ENCODE results near the gene ZFPM1. TPM values are rescaled to one million over a fixed set of nuclear protein-coding genes. Genes with fewer than 3 reads are reported as not detected.

The ZFPM1 gene
- total and polyA plus RNA-seq, 4 donors: 0.59 to 8.7 (median 5.7) TPM

DNA sequence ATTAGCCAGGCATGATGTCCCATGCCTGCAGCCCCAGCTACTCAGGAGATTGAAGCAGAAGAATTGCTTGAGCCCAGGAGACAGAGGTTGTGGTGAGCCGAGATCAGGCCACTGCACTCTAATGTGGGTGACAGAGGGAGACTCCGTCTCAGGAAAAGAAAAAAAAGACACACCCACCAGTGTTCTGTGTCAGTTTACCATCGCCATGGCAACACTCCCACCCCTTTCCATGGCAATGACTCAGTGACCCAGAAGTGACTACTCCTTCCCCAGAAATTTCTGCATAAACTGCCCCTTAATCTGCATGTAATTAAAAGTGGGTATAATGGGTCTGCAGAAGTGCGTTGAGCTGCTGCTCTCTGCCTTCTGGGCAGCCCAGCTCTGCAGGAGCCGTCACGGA lies 113.1 kb downstream of the ZFPM1 start:
- Histone ChIP-seq H3K36me3 (ENCODE audit: control insufficient read depth, insufficient read depth, low read length) (no peaks in the 10 kb centered on the region), H3K4me3 (ENCODE audit: low read depth, low read length) (no peak overlapping the region), H3K27ac (ENCODE audit: low read depth, low read length) (no peak overlapping the region), H3K9me3 (ENCODE audit: control insufficient read depth, insufficient read depth, low read length) (no peaks in the 10 kb centered on the region), H3K27me3 (ENCODE audit: control insufficient read depth, insufficient read depth, low read length) (no peaks in the 10 kb centered on the region), H3K4me1 (ENCODE audit: control insufficient read depth, insufficient read depth, low read length) (peaks cover 27% of the 10 kb centered on the region)
- DNase-seq (ENCODE audit: low read depth in 4 of 6, low spot score in 6 of 6): peak in 1 of 6 donors; percentile 8
- WGBS (ENCODE audit: insufficient coverage): 38% methylated on average over 3 of the region's 6 CpGs

DNA sequence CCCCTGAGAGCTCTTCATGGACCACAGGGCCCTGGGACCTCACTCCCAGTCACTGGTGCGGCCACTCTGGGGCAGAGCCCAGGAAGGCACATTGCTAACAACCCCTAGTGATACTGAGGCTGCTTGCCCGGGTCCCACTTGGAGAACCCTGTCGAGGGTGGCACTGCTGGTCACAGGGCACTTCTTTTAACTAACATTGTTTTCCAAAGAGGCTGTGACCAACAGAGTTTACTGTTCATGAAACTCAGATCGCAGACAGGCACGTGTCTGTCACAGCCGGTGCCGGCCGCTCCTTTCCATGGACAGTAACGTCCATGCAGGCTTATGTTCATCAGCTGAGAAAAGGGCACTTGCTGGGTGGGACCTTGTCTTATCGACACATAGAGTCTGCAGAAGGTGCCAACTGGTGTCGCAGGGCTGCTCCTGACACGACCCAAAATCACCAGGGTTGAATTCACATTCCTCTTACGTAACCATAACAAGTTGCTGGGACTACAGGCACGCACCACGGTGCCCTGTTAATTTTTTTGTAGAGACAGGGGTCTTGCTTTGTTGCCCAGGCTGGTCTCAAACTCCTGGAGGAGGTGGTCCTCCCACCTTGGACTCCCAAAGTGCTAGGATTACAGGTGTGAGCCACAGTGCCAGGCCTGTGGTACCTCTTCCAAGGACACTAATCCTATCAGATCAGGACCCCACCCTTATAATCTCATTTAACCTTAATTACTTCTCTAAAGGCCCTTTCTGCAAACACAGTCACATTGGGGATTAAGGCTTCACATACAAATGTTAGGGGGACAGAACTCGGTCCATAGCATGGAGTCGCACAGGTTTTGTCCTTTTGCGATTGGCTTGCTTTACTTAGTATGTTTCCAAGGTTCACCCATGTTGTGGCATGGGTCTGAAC lies 115.9 kb downstream of the ZFPM1 start:
- H3K36me3 ChIP-seq (ENCODE audit: control insufficient read depth, insufficient read depth, low read length): peaks cover 13% of the 10 kb centered on the region
- H3K27ac ChIP-seq (ENCODE audit: low read depth, low read length): no peak overlapping the region
- no peaks in the 10 kb centered on the region for H3K9me3 ChIP-seq (ENCODE audit: control insufficient read depth, insufficient read depth, low read length)
- 88% methylated on average over 13 of the region's 18 CpGs for WGBS (ENCODE audit: insufficient coverage)
- no peaks in the 10 kb centered on the region for H3K27me3 ChIP-seq (ENCODE audit: control insufficient read depth, insufficient read depth, low read length)
- DNase-seq (ENCODE audit: low read depth in 4 of 6, low spot score in 6 of 6): no peak
- peak overlapping the region; percentile 70 for H3K4me3 ChIP-seq (ENCODE audit: low read depth, low read length)
- peaks cover 25% of the 10 kb centered on the region for H3K4me1 ChIP-seq (ENCODE audit: control insufficient read depth, insufficient read depth, low read length)

DNA sequence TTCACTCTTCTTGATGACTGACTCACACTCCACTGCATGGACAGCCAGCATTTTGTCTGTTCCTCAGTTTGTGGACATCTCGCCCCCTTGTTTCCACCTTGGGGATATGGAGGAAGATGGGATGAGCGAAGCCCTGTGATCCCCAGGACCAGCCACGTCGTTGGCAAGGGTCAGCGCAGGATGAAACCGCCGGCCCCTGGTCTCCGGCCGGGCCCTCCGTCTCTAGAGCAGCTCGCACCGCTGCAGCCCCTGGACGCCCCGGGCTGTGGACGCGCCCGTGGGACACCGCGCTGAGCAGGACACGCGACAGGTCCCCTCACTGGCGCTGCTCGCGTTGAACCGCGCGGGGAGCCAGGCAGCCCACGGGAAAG lies 116.5 kb downstream of the ZFPM1 start:
- no peaks in the 10 kb centered on the region for H3K27me3 ChIP-seq (ENCODE audit: control insufficient read depth, insufficient read depth, low read length)
- peak overlapping the region; percentile 52 for H3K27ac ChIP-seq (ENCODE audit: low read depth, low read length)
- peaks cover 25% of the 10 kb centered on the region for H3K4me1 ChIP-seq (ENCODE audit: control insufficient read depth, insufficient read depth, low read length)
- DNase-seq (ENCODE audit: low read depth in 4 of 6, low spot score in 6 of 6): peak in 1 of 6 donors; percentile 3
- WGBS (ENCODE audit: insufficient coverage): 1% methylated on average over 26 of the region's 28 CpGs
- peak overlapping the region; percentile 70 for H3K4me3 ChIP-seq (ENCODE audit: low read depth, low read length)
- no peaks in the 10 kb centered on the region for H3K9me3 ChIP-seq (ENCODE audit: control insufficient read depth, insufficient read depth, low read length)
- H3K36me3 ChIP-seq (ENCODE audit: control insufficient read depth, insufficient read depth, low read length): peaks cover 16% of the 10 kb centered on the region

DNA sequence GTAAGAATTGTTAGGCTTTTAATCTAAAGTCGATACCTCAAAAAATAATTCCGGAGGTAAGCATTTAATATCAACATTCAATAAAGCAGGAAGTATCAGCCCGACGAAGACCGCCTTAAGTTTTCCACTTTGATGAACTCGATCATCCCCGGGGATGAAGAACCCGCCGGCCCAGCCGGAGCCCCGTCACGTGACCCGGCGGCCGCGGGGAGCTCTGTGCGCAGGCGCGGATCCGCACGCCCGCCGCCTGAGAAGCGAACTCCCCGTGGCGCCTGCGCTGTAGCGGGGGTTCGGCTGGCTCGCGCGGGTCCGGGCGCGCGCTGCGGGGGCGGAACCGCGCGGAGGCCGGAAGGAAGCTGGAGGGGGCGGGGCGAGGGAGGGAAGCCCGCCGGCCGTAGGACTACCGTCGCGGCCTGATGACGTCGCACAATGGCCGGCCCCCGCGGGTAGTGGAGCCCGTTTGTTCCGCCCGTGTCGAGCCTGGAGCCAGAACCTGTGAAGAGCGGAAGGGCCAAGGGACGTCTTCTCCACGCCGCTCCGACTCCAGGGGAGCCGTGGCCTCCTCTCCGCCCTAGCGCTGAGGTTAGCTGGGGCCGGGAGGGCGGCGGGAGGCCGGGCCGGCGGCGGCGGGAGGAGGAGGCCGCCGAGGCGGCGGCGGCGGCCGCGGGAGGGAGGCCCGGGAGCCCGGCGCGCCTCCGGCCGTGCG lies 117.1 kb downstream of the ZFPM1 start, which contains the start of gene ZC3H18:
TSS of gene ZC3H18 (plus strand) at position 419 of the 706 bp plus-strand sequence. CDS start 6,721 bp downstream, outside the sequence.
- Histone ChIP-seq H3K36me3 (ENCODE audit: control insufficient read depth, insufficient read depth, low read length) (peaks cover 18% of the 10 kb centered on the region), H3K27ac (ENCODE audit: low read depth, low read length) (peak within 1 kb of the TSS; percentile 73), H3K9me3 (ENCODE audit: control insufficient read depth, insufficient read depth, low read length) (no peaks in the 10 kb centered on the region), H3K27me3 (ENCODE audit: control insufficient read depth, insufficient read depth, low read length) (no peaks in the 10 kb centered on the region), H3K4me3 (ENCODE audit: low read depth, low read length) (peak within 1 kb of the TSS; percentile 70), H3K4me1 (ENCODE audit: control insufficient read depth, insufficient read depth, low read length) (peaks cover 25% of the 10 kb centered on the region)
- WGBS (ENCODE audit: insufficient coverage): under 1% methylated on average over 88 of the region's 90 CpGs
- peak; percentile 90 to 99 (median 97) for DNase-seq (ENCODE audit: low read depth in 4 of 6, low spot score in 6 of 6)

DNA sequence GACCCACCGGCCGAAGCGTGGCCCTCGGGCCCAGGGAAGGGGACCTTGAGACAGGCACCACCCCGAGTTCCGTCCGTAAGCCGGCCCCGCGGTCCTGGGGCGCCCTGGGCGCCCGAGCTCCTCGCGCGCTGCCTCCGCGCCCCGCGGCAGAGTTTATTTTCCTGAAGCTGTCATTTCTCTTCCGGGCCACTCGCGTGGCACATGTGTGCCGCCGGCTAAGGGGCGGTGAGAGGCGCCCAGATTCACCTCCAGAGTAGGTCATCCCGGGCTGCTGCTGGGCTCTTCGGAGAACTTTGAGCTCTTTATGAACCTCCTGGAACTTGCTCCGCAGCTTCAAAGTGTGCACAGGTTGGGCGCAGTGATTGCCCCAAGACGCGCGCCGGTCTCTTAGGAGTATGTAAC lies 117.6 kb downstream of the ZFPM1 start:
- peak in 1 of 6 donors; percentile 14 for DNase-seq (ENCODE audit: low read depth in 4 of 6, low spot score in 6 of 6)
- peak overlapping the region; percentile 69 for H3K4me3 ChIP-seq (ENCODE audit: low read depth, low read length)
- peaks cover 20% of the 10 kb centered on the region for H3K36me3 ChIP-seq (ENCODE audit: control insufficient read depth, insufficient read depth, low read length)
- peaks cover 25% of the 10 kb centered on the region for H3K4me1 ChIP-seq (ENCODE audit: control insufficient read depth, insufficient read depth, low read length)
- H3K27me3 ChIP-seq (ENCODE audit: control insufficient read depth, insufficient read depth, low read length): no peaks in the 10 kb centered on the region
- WGBS (ENCODE audit: insufficient coverage): 0% methylated on average over 34 of the region's 35 CpGs
- no peaks in the 10 kb centered on the region for H3K9me3 ChIP-seq (ENCODE audit: control insufficient read depth, insufficient read depth, low read length)
- peak overlapping the region; percentile 73 for H3K27ac ChIP-seq (ENCODE audit: low read depth, low read length)

DNA sequence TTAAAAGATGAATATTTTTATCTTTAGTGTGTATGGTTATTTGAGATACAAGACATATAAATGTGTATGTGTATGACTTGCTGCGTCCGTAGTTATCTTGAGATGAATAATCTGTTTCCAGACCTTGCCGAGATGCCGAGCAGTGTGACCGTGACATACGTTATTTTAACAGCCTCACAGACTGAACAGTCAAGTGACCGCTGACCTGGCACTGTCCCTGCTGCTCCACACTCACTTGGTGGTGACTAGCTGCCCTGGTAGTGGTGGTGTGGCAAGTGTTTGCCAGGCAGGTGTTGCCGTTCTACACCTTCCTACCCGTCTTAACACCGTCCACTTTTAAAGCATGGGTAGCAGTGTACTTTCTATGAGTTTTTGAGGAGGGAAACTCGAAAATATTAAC lies 122.2 kb downstream of the ZFPM1 start:
- DNase-seq (ENCODE audit: low read depth in 4 of 6, low spot score in 6 of 6): no peak
- Histone ChIP-seq H3K36me3 (ENCODE audit: control insufficient read depth, insufficient read depth, low read length) (peaks cover 62% of the 10 kb centered on the region), H3K27me3 (ENCODE audit: control insufficient read depth, insufficient read depth, low read length) (no peaks in the 10 kb centered on the region), H3K27ac (ENCODE audit: low read depth, low read length) (no peak overlapping the region), H3K4me3 (ENCODE audit: low read depth, low read length) (no peak overlapping the region), H3K9me3 (ENCODE audit: control insufficient read depth, insufficient read depth, low read length) (no peaks in the 10 kb centered on the region), H3K4me1 (ENCODE audit: control insufficient read depth, insufficient read depth, low read length) (peaks cover 11% of the 10 kb centered on the region)
- 95% methylated on average over 8 of the region's 11 CpGs for whole genome bisulfite sequencing (ENCODE audit: insufficient coverage)

DNA sequence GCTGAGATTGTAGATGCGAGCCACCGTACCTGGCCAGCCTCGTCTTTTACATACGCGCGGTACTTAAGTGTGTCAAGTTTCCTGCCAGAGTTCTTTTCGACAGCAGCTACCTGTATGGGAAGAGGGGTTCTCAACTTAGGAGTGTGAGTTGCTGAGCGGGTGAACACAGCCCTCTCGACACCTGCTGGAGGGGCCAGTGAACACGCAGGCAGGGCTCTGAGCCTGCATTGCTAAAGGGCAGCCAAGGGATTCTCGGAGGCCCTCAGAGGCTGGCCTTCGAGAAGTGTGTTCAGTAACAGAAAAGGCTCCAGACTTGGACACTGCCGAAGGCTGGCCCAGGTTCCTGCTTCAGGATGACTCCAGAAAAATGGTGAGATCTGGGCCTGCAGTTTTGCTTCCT lies 123.2 kb downstream of the ZFPM1 start:
- 91% methylated on average over 10 of the region's 13 CpGs for WGBS (ENCODE audit: insufficient coverage)
- H3K4me3 ChIP-seq (ENCODE audit: low read depth, low read length): no peak overlapping the region

DNA sequence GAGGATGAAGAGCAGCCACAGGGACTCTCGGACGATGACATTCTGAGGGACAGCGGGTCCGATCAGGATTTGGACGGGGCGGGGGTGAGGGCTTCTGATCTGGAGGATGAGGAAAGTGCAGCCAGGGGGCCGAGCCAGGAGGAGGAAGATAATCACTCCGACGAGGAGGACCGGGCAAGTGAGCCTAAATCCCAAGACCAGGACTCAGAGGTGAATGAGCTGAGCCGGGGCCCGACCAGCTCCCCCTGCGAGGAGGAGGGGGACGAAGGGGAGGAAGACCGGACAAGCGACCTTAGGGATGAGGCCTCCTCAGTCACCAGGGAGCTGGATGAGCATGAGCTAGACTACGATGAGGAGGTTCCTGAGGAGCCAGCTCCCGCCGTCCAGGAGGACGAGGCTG lies 124.1 kb downstream of the ZFPM1 start:
- Histone ChIP-seq H3K27ac (ENCODE audit: low read depth, low read length) (no peak overlapping the region), H3K36me3 (ENCODE audit: control insufficient read depth, insufficient read depth, low read length) (peaks cover 78% of the 10 kb centered on the region), H3K27me3 (ENCODE audit: control insufficient read depth, insufficient read depth, low read length) (no peaks in the 10 kb centered on the region), H3K9me3 (ENCODE audit: control insufficient read depth, insufficient read depth, low read length) (no peaks in the 10 kb centered on the region), H3K4me3 (ENCODE audit: low read depth, low read length) (no peak overlapping the region), H3K4me1 (ENCODE audit: control insufficient read depth, insufficient read depth, low read length) (no peaks in the 10 kb centered on the region)
- DNase-seq (ENCODE audit: low read depth in 4 of 6, low spot score in 6 of 6): no peak
- 96% methylated on average over 20 of the region's 20 CpGs for WGBS (ENCODE audit: insufficient coverage)

More for the DNA sequence above, 123.2 kb downstream of the ZFPM1 start:
- H3K9me3 ChIP-seq (ENCODE audit: control insufficient read depth, insufficient read depth, low read length): no peaks in the 10 kb centered on the region
- H3K4me1 ChIP-seq (ENCODE audit: control insufficient read depth, insufficient read depth, low read length): peaks cover 5% of the 10 kb centered on the region
- no peaks in the 10 kb centered on the region for H3K27me3 ChIP-seq (ENCODE audit: control insufficient read depth, insufficient read depth, low read length)
- H3K36me3 ChIP-seq (ENCODE audit: control insufficient read depth, insufficient read depth, low read length): peaks cover 73% of the 10 kb centered on the region
- no peak overlapping the region for H3K27ac ChIP-seq (ENCODE audit: low read depth, low read length)
- no peak for DNase-seq (ENCODE audit: low read depth in 4 of 6, low spot score in 6 of 6)

DNA sequence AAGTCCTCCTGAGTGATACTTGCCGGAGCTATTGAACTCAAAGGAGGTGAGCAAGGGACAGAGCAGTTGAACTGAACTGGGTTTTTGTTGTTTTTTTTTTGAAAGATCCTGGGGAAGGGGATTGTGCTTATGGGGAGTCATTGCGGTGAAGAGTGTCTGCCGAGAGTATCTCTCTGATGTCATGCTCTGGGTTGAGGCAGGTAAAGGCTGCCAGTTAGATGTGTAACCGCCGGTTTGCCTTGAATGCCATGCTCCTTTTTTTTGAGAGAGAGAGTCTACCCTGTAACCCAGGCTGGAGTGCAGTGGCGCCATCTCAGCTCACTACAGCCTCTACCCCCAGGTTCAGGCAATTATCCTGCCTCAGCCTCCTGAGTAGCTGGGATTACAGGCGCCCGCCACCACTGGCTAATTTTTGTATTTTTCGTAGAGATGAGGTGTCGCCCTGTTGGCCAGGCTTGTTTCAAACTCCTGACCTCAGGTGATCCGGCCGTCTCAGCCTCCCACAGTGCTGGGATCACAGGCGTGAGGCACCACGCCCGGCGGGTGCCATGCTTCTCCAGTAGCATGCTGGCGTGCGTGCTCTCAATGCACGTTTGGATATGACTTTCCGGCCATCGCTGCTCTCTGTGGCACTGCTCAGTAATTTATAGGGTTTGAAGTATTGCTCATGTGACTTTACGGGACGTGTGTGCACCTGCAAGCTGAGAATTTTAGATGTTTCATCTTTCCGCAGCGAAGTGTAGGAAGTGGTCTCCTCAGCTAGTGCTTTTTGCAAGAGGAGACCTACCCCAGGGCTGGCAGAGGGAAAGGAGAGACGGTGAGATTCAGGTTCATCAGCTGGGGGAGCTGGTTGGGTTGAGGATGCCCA lies 125.6 kb downstream of the ZFPM1 start:
- H3K27me3 ChIP-seq (ENCODE audit: control insufficient read depth, insufficient read depth, low read length): no peaks in the 10 kb centered on the region
- no peaks in the 10 kb centered on the region for H3K4me1 ChIP-seq (ENCODE audit: control insufficient read depth, insufficient read depth, low read length)
- no peaks in the 10 kb centered on the region for H3K9me3 ChIP-seq (ENCODE audit: control insufficient read depth, insufficient read depth, low read length)
- peaks cover 84% of the 10 kb centered on the region for H3K36me3 ChIP-seq (ENCODE audit: control insufficient read depth, insufficient read depth, low read length)
- no peak overlapping the region for H3K4me3 ChIP-seq (ENCODE audit: low read depth, low read length)
- DNase-seq (ENCODE audit: low read depth in 4 of 6, low spot score in 6 of 6): no peak
- H3K27ac ChIP-seq (ENCODE audit: low read depth, low read length): no peak overlapping the region
- WGBS (ENCODE audit: insufficient coverage): 95% methylated on average over 23 of the region's 26 CpGs

All from spinal cord (tissue), 10 donors.